Thymus (tissue), 11 donors: ENCODE results near the gene HSD17B8. TPM values are rescaled to one million over a fixed set of nuclear protein-coding genes. Genes with fewer than 3 reads are reported as not detected.
"Not testable (repeated sequence)": the region's sequence is repeated elsewhere in the genome, so short reads cannot be mapped to it uniquely, and the experiment has no call there.

ENCODE experiments used
- DNase-seq, 9 donors: peaks; one replicate each; pipeline ENCODE4 v3.0.0-alpha.2; 2013; ENCODE audit warnings: low spot score in 9 of 9, low read depth in 6 of 9, missing footprints in 1 of 9
- H3K27ac ChIP-seq, 2 donors: one replicate each; pipeline ENCODE4 v1.5.1; 2013; ENCODE audit warnings: control low read depth in 1 of 2, low read depth in 1 of 2, low read length in 1 of 2, mild to moderate bottlenecking in 1 of 2, moderate library complexity in 1 of 2
- H3K27me3 ChIP-seq, 2 donors: one replicate each; pipeline ENCODE4 v1.5.1; 2013; ENCODE audit warnings: low read length in 1 of 2; ENCODE audit not compliant: control insufficient read depth in 2 of 2, insufficient read depth in 1 of 2
- H3K36me3 ChIP-seq, 2 donors: one replicate each; pipeline ENCODE4 v1.5.1; 2013; ENCODE audit warnings: low read length in 1 of 2, mild to moderate bottlenecking in 1 of 2, moderate library complexity in 1 of 2; ENCODE audit not compliant: control insufficient read depth in 2 of 2, insufficient read depth in 2 of 2
- H3K4me1 ChIP-seq, 2 donors: one replicate each; pipeline ENCODE4 v1.5.1; 2013; ENCODE audit warnings: low read length in 2 of 2; ENCODE audit not compliant: control insufficient read depth in 2 of 2, insufficient read depth in 2 of 2
- H3K4me3 ChIP-seq, 2 donors: one replicate each; pipeline ENCODE4 v1.5.1; 2013; ENCODE audit warnings: low read length in 2 of 2, control low read depth in 1 of 2, mild to moderate bottlenecking in 1 of 2
- H3K9me3 ChIP-seq, 2 donors: one replicate each; pipeline ENCODE4 v1.5.1; 2013; ENCODE audit warnings: low read length in 1 of 2, mild to moderate bottlenecking in 1 of 2; ENCODE audit not compliant: control insufficient read depth in 2 of 2, insufficient read depth in 1 of 2
- WGBS: extraction: QIAGEN DNeasy Blood & Tissue Kit; methylation state at CpG from one replicate; pipeline ENCODE4 v1.1.7; 2013; 5-methylcytosine and 5-hydroxymethylcytosine counted together
- polyA plus RNA-seq: library from polyadenylated mRNA; stranded (reverse); fragments of 200-250 nt; gene quantifications from one replicate; pipeline ENCODE4 v1.2.3, GENCODE V29; 2013
- total RNA-seq: library from RNA; stranded (reverse); fragments of 120-200 nt; gene quantifications from one replicate; pipeline ENCODE4 v1.2.4, GENCODE V29; 2013
- donor health status: healthy.

HSD17B8 gene
- total and polyA plus RNA-seq, 2 donors: 15.7 to 31.3 TPM

DNA sequence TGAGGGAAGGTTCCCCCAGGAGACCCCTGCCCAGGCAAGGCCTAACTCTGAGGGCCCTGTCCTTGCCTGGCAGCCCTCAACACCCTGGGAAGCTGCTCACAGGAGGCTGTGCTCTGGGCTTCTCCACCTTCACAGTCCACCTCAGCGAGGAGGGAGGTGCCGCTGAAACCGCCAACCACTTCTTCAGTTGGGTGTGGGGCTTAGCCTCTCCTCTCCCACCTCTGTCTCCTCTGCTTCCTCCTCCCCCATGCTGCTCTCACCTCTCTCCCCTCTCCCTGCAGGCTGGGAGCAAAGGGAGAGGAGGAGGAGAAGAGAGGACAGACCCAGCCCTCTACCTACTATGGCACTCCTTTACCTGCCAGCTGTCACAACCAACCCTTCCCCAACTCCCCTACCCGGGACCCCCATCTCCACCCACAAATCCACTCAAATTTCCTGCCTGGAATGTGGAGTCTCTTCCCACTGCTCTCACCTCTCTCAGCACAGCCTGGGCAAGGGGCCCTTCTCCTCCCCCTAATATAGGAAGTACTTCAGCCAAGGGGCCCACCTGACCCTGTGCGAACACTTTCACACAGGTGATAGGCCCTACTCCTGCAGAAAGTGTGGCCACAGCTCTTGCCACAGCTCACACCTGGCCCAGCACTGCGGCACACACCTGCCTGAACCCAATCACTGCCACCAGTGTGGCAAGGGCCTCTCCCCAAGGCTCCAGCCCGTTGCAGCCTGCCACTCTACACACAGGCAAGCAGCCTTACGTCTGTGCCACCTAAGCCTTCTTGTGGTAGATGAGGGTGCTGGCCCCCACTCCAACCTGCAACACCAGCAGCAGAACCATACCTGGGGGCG lies 11.0 kb downstream of the HSD17B8 start:
- no peaks in the 10 kb centered on the region for H3K9me3 ChIP-seq
- WGBS: 91% methylated on average over 9 of the region's 9 CpGs
- H3K27ac ChIP-seq: peak overlapping the region in 1 of 2 donors; percentile 11
- H3K27me3 ChIP-seq: peaks cover 8 to 48% of the 10 kb centered on the region in 2 donors
- DNase-seq: no peak
- no peak overlapping the region for H3K4me3 ChIP-seq
- H3K4me1 ChIP-seq: peaks cover 11 to 31% of the 10 kb centered on the region in 2 donors
- peaks cover 5 to 20% of the 10 kb centered on the region in 2 donors for H3K36me3 ChIP-seq

DNA sequence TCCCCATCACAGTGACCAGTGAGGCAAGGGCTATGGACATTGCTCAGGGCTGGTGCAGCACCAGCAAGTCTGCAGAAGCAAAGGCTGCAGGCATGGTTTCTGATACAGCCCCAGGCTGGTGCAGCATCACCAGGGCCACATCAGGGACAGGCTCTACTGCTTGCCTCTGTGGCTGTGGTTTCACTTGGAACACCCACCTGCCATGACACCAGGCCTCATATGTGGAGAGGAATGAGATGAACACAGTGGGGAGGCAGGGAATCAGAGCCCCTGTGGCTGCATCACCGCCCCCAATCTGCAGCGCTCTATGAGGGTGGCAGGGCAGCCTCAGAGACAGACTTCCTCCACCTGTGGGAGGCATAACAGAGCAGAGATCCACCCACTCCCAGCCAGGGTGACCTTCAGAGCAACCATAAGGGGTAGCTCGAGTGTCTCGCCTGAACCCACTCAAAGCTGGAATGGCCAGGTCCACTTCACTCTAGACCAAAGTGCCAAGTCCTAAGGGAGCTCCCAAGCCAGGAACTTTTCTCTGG lies 11.7 kb downstream of the HSD17B8 start:
- Histone ChIP-seq H3K27me3 (peaks cover 8 to 48% of the 10 kb centered on the region in 2 donors), H3K9me3 (no peaks in the 10 kb centered on the region), H3K36me3 (peaks cover 4 to 13% of the 10 kb centered on the region in 2 donors), H3K4me1 (peaks cover 11 to 31% of the 10 kb centered on the region in 2 donors), H3K27ac (no peak overlapping the region), H3K4me3 (no peak overlapping the region)
- no peak for DNase-seq
- WGBS: 89% methylated on average over 4 of the region's 4 CpGs

DNA sequence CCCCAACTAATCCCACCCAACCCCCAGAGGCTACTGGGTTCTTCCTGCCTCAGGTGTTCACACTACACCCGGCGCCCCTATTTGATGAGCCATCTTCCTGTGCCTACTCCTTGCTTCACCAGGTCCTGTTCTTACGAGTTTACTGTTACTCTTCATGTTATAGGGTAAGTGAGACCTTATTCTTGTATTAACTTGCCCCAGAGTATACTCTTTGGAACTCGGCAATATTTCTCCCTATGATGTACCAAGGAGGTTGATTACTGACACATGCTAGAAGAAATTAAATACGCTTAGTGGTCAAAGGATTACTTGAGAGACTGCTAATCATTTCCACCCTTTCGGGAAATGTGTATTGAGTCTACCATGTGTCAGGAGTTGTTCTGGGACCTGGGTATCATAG lies 12.8 kb downstream of the HSD17B8 start:
- Histone ChIP-seq H3K9me3 (no peaks in the 10 kb centered on the region), H3K4me3 (no peak overlapping the region), H3K27me3 (peaks cover 6 to 43% of the 10 kb centered on the region in 2 donors), H3K4me1 (peaks cover 11 to 29% of the 10 kb centered on the region in 2 donors), H3K27ac (no peak overlapping the region), H3K36me3 (peaks cover 0 to 2% of the 10 kb centered on the region in 2 donors)
- DNase-seq: no peak
- WGBS: 96% methylated on average over 6 of the region's 6 CpGs

DNA sequence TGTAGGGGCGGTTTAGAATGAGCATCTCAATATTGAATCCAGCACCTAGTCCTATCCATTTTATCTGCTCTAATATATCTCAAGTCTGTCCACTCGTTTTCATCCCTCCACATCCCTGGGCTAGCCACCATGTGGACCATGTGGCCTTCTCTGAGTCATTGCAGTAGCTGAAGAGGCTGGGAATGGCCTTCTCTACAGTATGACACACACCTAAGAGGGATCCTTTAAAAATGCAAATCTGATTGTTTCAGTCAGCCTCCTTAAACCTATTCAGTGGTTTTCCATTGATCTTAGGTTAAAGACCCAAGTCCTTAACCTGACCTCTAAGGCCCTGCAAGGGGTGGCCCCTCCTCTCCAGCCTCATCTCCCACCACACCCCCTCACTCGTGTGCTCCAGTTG lies 13.2 kb downstream of the HSD17B8 start:
- H3K36me3 ChIP-seq: no peaks in the 10 kb centered on the region
- H3K9me3 ChIP-seq: no peaks in the 10 kb centered on the region
- no peak for DNase-seq
- WGBS: 87% methylated on average over 3 of the region's 3 CpGs
- no peak overlapping the region for H3K4me3 ChIP-seq
- H3K4me1 ChIP-seq: peaks cover 11 to 25% of the 10 kb centered on the region in 2 donors
- H3K27ac ChIP-seq: no peak overlapping the region
- H3K27me3 ChIP-seq: peaks cover 4 to 41% of the 10 kb centered on the region in 2 donors

DNA sequence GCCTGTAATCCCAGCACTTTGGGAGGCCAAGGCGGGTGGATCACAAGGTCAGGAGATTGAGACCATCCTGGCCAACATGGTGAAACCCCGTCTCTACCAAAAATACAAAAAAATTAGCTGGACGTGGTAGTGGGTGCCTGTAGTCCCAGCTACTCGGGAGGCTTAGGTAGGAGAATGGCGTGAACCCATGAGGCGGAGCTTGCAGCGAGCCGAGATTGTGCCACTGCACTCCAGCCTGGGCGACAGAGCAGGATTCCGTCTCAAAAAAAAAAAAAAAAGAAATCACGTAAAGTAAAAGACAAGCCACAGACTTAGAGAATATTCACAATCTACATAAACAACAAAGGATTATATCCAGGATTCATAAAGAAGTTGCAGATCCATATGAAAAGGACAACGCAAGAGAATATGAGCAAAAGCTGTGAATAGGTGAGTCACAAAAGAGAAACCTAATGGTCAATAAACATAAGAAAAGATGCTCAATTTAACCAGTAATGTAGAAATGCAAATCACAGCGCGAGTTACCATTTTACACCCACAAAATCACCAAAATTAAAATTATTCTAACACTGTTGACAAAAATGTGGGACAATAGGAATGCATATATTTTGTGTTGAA lies 22.2 kb downstream of the HSD17B8 start:
- not testable (repeated sequence) for H3K4me1 ChIP-seq, DNase-seq, H3K9me3 ChIP-seq, H3K4me3 ChIP-seq, H3K36me3 ChIP-seq, H3K27ac ChIP-seq
- 59% methylated on average over 14 of the region's 14 CpGs for WGBS
- peaks cover 0 to 26% of the 10 kb centered on the region in 2 donors for H3K27me3 ChIP-seq

DNA sequence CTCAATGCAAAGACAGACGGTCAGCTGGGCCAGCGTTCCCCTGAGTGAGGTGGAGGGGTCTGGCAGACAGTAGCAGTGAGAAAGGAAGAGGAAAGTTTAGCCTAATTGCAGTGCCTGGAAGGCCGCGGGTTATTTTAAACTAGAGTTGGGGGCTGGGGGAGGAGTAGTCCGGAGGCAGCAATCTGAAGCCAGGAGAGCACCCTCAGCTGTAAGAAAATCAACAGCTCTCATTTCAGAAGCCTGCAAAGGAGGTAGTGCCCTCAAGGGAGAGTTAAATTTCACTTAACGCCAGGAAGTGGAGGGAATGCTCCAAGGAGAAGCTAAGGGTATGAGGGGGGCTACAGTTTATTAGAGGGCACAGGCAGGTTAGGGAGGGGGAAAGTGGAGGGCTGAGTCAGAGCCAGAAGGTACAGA lies 30.8 kb downstream of the HSD17B8 start:
- H3K27ac ChIP-seq: no peak overlapping the region
- no peak overlapping the region for H3K4me3 ChIP-seq
- peaks cover 0 to 27% of the 10 kb centered on the region in 2 donors for H3K27me3 ChIP-seq
- H3K4me1 ChIP-seq: no peaks in the 10 kb centered on the region
- 65% methylated on average over 6 of the region's 6 CpGs for WGBS
- H3K36me3 ChIP-seq: no peaks in the 10 kb centered on the region
- no peaks in the 10 kb centered on the region for H3K9me3 ChIP-seq
- no peak for DNase-seq

DNA sequence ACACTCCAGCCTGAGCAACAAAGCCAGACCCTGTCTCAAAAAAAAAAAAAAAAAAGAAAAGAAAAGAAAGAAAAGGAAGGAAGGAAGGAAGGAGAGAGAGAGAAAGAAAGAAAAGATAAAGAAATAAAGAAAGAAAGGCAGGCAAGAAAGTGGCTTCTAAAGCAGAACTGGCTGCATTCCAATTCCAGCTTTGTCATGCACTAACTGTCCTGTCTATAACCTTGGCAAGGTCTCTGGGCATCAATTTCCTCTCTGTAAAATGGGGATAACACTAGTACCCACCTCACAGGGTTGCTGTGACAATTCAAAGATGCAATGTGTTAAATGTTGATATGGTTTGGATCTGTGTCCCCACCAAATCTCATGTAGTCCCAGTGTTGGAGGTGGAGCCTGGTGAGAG lies 31.9 kb downstream of the HSD17B8 start:
- Histone ChIP-seq H3K4me3 (no peak overlapping the region), H3K27me3 (peaks cover 0 to 28% of the 10 kb centered on the region in 2 donors), H3K27ac (no peak overlapping the region), H3K9me3 (no peaks in the 10 kb centered on the region), H3K36me3 (no peaks in the 10 kb centered on the region), H3K4me1 (no peaks in the 10 kb centered on the region)
- DNase-seq: no peak

DNA sequence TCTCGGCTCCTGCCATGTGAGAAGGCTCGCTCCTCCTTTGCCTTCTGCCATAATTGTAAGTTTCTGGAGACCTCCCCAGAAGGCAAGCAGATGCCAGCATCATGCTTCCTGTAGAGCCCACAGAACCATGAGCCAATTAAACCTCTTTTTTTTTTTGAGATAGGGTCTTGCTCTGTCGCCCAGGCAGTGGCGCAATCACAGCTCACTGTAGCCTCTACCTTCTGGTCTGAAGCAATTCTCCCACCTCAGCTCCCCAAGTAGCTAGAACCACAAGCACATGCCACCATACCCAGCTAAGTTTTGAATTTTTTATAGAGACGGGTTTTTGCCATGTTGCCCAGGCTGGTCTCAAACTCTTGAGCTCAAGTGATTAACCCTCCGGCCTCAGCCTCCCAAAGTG lies 32.4 kb downstream of the HSD17B8 start:
- no peaks in the 10 kb centered on the region for H3K9me3 ChIP-seq
- WGBS: 97% methylated on average over 6 of the region's 6 CpGs
- no peak overlapping the region for H3K27ac ChIP-seq
- no peak overlapping the region for H3K4me3 ChIP-seq
- peaks cover 0 to 28% of the 10 kb centered on the region in 2 donors for H3K27me3 ChIP-seq
- H3K4me1 ChIP-seq: no peaks in the 10 kb centered on the region
- no peak for DNase-seq
- H3K36me3 ChIP-seq: no peaks in the 10 kb centered on the region

DNA sequence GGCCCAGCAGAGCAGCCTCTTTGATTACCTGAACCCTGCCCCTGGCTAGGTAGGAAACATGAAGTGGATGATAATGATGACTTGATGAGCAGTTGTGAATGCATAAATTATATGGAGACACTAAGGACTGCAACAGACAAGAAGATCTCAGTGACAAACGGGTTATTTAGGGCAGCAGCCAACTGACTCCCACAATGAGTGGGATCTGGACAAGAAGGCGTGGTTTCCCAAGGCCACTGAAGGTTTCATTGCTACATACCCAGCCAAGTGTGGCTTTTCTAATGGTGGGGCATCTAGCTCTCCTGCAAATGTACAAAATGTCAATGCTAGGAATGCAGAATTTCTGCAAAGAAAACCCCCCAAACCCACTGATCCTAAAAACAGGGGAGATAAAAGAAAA lies 33.3 kb downstream of the HSD17B8 start:
- peaks cover 0 to 27% of the 10 kb centered on the region in 2 donors for H3K27me3 ChIP-seq
- H3K27ac ChIP-seq: no peak overlapping the region
- H3K4me3 ChIP-seq: no peak overlapping the region
- H3K4me1 ChIP-seq: no peaks in the 10 kb centered on the region
- no peaks in the 10 kb centered on the region for H3K9me3 ChIP-seq
- 96% methylated on average over 2 of the region's 2 CpGs for WGBS
- no peak for DNase-seq
- no peaks in the 10 kb centered on the region for H3K36me3 ChIP-seq
